Ureter (tissue), 1 donor: ENCODE results near the gene OTOP3. TPM values are rescaled to one million over a fixed set of nuclear protein-coding genes. Genes with fewer than 3 reads are reported as not detected.
A peak's percentile ranks its signal among the peaks of the same experiment; 100 is the strongest.

Experiments used
- DNase-seq: peaks from one replicate; pipeline ENCODE4 v3.0.0-alpha.2; 2020; ENCODE audit warnings: low spot score
- total RNA-seq: library from RNA; stranded (reverse); gene quantifications from one replicate; pipeline ENCODE4 v1.2.4, GENCODE V29; 2023
- donor health status: DM: yes; HTN: yes; CAD: no.

Gene OTOP3
- total RNA-seq, 1 donor from 2014 or later = not detected

GRCh38 chr17:74941128-74941725, 5.5 kb downstream of the OTOP3 start:
- no peak for DNase-seq

DNA sequence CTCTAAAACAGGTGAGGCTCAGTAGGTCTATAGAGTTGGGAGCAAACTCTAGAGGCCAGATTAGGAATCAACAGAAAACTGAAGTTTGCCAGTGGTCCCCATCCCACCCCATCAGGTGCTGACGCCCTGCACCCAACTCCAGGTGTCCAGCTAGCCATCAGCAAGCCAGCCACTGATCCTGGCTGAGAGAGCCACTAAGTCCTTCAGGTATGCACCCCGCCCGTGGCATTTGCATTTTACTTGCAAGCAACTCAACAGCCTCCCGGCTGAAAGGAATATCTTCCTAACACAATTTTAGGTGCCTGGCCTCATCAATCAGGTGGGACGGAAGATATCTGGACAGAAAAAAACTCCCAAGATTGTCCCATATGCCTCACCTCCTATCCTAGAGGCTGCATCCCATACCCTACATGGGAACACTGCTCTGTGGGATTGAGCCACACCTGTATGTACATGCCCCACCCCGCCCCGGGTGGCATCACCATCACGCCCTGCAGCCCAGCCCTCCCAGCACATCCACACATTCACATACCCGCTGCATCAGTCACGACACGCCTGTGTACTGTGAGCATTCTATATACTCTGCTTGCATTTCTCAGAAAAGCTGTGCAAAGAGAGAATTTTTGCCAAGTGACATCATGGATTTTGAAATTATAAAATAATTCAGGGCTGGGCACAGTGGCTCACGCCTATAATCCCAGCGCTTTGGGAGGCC, 8.3 kb downstream of the OTOP3 start:
- no peak for DNase-seq

DNA sequence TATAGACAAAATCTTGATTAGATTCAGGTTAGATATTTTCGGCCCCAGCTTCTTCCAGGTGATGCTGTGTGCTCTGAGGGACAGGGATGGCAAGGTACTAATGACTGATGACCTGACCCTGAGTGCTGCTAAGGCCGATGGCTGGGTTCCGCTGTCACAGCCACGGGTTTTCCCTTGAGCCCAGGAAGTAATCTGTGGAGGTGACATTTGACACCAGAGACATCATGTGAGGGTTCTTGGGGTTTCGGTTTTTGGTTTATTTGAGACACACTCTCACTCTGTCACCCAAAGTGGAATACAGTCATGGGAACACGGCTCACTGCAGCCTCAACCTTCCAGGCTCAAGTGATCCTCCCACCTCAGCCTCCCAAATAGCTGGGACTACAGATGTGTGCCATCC, 9.8 kb downstream of the OTOP3 start:
- no peak for DNase-seq

- no peak for DNase-seq
These were observed 10.9 kb downstream of the OTOP3 start for GRCh38 chr17:74946641-74947040.

GRCh38 chr17:74947041-74947754, 11.5 kb downstream of the OTOP3 start:
- no peak for DNase-seq

DNA sequence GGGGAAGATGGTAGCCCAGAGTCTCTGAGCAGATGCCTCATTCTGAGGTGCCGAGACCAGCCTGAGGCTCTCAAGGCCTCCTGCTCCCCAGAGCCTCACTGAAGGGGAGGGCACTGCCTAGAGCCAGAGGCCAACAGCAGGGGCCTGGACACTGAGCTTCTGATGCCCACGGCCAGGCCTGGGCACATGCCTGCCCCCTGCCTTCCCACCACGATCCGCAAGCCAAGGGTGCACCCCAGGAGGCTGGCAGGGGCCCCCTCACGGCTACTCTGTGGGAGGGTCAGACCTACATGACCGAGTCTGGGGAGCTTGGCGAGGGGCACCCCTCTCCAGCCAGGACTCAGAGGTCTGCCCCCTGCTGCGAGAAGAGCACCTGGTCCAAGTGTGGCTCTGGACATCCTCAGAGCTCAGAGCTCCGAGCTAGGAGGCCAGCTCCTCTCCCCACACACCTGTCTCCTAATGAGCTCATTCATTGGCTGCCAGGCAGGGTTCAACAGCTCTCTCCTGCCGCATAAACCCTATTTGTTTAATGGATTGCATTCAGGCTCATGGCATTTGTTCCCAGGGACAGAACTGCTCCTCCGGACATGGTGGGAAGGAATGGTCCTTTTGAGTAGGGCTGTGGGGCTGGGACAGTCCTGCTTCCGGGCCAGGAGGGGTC, 13.9 kb downstream of the OTOP3 start:
- DNase-seq = no peak

DNA sequence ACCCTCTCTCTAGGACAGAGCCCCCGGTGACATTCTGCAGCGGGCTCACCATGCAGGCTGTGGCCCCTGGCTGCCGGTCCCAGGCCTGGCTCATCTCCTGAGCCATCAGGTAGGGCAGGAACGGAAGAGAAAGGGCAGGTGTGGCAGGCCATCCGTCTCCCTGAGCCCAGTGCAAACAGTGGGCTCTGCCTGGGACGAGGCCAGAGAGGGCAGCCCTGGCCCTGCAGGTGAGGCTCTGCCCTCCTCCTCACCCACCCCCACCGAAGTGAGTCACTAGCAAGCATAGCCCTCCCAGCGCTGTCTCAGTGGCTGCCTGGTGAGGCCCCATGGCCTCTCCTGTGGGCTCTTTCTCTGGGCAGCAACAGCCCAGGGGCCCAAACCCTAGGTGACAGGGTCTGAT, 14.5 kb downstream of the OTOP3 start:
- DNase-seq = no peak

DNA sequence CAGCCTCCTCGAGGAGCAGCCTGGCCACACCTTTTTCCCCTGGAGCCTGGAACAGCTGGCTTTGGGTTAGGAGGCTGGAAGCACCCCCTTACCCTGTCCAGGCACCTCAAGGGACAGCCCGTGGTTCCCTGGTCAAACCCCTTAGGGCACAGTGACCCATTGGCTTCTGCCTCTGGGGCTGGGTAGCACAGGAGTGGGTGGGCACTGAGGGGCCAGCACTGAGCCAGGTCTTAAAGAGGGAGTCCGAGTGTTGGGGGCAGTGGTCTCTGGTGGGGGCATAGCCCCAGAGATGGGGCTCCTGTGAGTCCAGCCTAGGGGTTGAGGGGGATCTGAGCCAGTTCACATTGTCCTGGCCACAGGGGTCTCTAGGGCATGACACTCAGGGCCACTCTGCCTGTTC, 15.4 kb downstream of the OTOP3 start:
- DNase-seq = no peak

GRCh38 chr17:74951680-74952421, 16.2 kb downstream of the OTOP3 start:
- DNase-seq = no peak

DNA sequence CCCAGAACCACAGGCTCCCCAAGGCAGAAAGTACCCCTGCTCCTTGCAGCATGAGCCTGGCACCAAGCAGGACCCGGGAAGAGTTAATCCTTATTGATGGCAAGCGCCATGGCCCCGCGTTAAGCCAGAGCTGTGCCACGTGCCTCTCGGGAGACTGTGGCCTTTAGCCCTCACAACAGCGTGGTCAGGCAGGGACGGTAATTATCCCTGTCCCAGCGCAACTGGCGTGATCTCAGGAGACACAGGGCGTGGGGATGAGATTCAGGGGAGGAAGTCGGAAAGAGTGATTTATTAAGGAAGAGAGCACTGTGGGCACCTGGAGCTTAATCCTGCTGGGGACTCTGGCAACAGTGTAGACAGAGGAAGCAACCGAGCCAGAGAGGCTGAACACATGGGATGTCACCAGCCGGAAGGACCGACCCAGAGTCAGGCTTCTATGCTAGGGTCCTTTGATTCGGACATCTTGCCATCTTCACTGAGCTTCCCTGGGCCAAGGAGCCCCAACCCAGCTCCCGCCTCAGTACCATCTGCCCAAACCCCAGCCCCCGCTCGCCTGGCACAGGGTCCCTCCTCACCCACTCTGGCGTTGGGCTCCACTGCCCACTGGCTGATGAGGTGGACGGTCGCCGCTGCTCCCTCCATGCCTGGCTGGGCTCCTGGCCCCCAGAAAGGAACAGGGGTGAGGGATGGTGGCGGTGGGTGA, 16.9 kb downstream of the OTOP3 start:
- no peak for DNase-seq

DNA sequence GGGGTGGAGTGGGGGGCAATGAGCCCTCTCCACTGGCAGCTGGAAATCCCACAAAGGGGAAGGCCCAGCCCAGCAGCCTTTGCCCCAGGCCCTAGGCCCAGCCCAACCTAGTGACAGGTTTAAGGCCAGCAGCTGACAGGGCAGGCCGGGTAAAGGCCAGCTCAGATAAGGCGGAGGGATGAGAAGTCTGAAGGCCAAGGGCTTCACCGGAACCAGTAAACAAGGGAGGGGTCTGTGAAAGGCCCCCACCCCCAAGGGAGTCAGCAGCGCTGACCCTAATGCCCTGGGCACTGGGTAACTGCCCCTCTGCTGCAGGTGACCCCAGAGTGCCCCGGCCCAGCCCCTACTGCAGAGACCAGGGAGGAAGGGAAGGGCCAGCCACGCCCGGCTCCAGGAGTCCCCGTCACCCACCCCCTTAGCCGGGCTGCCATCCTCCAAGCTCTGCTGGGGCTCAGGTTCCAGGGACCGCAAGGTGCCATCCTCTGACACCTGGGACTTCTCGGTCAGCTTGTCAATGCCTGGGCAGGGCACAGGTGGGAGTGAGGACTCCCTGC, 17.5 kb downstream of the OTOP3 start:
- DNase-seq = no peak

- DNase-seq = no peak
These were observed 18.4 kb downstream of the OTOP3 start for GRCh38 chr17:74954115-74954514.

- DNase-seq = no peak
These were observed 19.1 kb downstream of the OTOP3 start for GRCh38 chr17:74954665-74955421.

GRCh38 chr17:74956093-74956492, 20.4 kb downstream of the OTOP3 start:
- DNase-seq = no peak

- peak; percentile 77 for DNase-seq
These were observed 22.4 kb downstream of the OTOP3 start for GRCh38 chr17:74957935-74958740.

GRCh38 chr17:74959826-74960515, 24.3 kb downstream of the OTOP3 start:
- DNase-seq = no peak

- no peak for DNase-seq
These were observed 25.1 kb downstream of the OTOP3 start for GRCh38 chr17:74960570-74961342.
